ENCODE data around the gene DUSP1. TPM values are rescaled to one million over a fixed set of nuclear protein-coding genes. Genes with fewer than 3 reads are reported as not detected.

Gene DUSP1
- total RNA-seq, 1 donor from 2014 or later, result 91.7 TPM

- TF ChIP-seq, protein P1, sequence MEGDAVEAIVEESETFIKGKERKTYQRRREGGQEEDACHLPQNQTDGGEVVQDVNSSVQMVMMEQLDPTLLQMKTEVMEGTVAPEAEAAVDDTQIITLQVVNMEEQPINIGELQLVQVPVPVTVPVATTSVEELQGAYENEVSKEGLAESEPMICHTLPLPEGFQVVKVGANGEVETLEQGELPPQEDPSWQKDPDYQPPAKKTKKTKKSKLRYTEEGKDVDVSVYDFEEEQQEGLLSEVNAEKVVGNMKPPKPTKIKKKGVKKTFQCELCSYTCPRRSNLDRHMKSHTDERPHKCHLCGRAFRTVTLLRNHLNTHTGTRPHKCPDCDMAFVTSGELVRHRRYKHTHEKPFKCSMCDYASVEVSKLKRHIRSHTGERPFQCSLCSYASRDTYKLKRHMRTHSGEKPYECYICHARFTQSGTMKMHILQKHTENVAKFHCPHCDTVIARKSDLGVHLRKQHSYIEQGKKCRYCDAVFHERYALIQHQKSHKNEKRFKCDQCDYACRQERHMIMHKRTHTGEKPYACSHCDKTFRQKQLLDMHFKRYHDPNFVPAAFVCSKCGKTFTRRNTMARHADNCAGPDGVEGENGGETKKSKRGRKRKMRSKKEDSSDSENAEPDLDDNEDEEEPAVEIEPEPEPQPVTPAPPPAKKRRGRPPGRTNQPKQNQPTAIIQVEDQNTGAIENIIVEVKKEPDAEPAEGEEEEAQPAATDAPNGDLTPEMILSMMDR (IDR thresholded peaks at IDR 0.05; ENCODE audit: partially characterized antibody, unreplicated experiment), result no peak
- H3K9me3 Mint-ChIP-seq (ENCODE audit: unreplicated experiment), result peaks cover 5% of the 10 kb centered on the region
- no peak overlapping the region for H3K4me3 Mint-ChIP-seq (ENCODE audit: unreplicated experiment)
- no peak overlapping the region for H3K27ac Mint-ChIP-seq (ENCODE audit: unreplicated experiment)
- peaks cover 5% of the 10 kb centered on the region for H3K36me3 Mint-ChIP-seq (ENCODE audit: unreplicated experiment)
- no peaks in the 10 kb centered on the region for H3K4me1 Mint-ChIP-seq (ENCODE audit: low read depth, unreplicated experiment)
- peaks cover 3% of the 10 kb centered on the region for H3K27me3 Mint-ChIP-seq (ENCODE audit: unreplicated experiment)
- no peak for DNase-seq
Observed at GRCh38 chr5:172747471-172747870, 23.5 kb downstream of the DUSP1 start.

DNA sequence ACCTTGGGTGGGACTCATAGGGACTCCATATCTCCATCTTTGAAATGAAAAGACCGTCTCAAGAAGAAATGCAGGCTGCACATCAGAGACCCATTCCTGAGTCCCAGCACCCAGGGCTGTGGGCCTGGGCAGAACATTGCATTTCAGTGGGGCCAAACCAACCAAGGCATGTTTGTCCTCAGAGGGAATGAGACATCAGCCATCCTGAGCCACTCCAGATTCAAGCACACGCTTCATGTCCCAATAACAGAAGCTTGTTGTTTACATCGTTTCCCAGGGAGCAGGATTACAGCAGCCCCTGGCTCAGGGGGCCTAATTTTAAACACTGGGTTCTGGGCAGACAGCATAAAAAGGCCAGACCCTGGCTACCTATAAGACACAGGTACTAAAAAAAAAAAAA lies 24.3 kb downstream of the DUSP1 start:
- TF ChIP-seq, protein P1 (IDR thresholded peaks at IDR 0.05; ENCODE audit: partially characterized antibody, unreplicated experiment), result no peak
- Mint-ChIP-seq H3K27ac (ENCODE audit: unreplicated experiment) (no peak overlapping the region), H3K36me3 (ENCODE audit: unreplicated experiment) (peaks cover 5% of the 10 kb centered on the region), H3K27me3 (ENCODE audit: unreplicated experiment) (peaks cover 1% of the 10 kb centered on the region), H3K9me3 (ENCODE audit: unreplicated experiment) (peaks cover 5% of the 10 kb centered on the region), H3K4me1 (ENCODE audit: low read depth, unreplicated experiment) (no peaks in the 10 kb centered on the region), H3K4me3 (ENCODE audit: unreplicated experiment) (no peak overlapping the region)
- DNase-seq, result no peak

DNA sequence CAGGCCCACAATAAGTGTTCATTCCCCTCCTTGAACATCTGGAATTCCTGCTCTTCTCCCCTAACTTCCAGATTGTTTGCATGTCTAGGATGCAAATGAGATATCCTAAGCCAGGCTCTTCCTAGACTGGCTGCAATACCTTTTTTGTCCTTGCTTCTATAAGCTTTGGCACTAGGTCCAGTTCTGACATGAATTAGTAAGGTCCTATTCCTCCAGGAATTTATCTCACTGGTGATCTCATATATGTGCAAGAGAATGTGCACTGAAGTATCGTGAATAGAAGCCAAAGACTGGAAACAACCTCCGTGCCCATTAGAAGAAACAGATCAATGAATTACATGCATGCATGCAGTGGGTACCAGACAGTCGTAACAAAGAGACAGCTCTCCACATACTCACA lies 25.2 kb downstream of the DUSP1 start:
- Mint-ChIP-seq H3K9me3 (ENCODE audit: unreplicated experiment) (peaks cover 5% of the 10 kb centered on the region), H3K27ac (ENCODE audit: unreplicated experiment) (no peak overlapping the region), H3K36me3 (ENCODE audit: unreplicated experiment) (peaks cover 5% of the 10 kb centered on the region), H3K4me3 (ENCODE audit: unreplicated experiment) (no peak overlapping the region), H3K4me1 (ENCODE audit: low read depth, unreplicated experiment) (no peaks in the 10 kb centered on the region), H3K27me3 (ENCODE audit: unreplicated experiment) (peaks cover 2% of the 10 kb centered on the region)
- TF ChIP-seq, protein P1 (IDR thresholded peaks at IDR 0.05; ENCODE audit: partially characterized antibody, unreplicated experiment), result no peak
- DNase-seq, result no peak

DNA sequence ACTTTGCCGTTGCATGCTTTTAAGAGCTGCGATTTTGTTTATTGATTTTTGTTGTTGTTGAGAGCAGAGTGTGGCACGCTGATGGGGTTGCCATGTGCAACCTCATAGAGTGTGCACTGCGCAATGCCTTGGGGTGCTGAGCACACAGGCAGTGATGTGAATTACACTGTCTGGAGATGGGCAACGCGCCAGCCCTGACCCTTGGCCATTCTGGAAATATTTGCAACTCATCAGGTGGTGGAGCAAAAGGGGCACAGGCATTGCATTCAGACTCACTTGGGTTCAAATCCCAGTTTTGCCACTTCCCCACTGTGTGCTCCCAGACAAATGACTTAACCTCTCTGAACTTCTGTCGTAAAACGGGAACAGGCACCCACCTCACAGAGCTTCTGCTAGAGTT lies 25.6 kb downstream of the DUSP1 start:
- peaks cover 2% of the 10 kb centered on the region for H3K27me3 Mint-ChIP-seq (ENCODE audit: unreplicated experiment)
- no peaks in the 10 kb centered on the region for H3K4me1 Mint-ChIP-seq (ENCODE audit: low read depth, unreplicated experiment)
- H3K4me3 Mint-ChIP-seq (ENCODE audit: unreplicated experiment), result no peak overlapping the region
- DNase-seq, result no peak
- peaks cover 5% of the 10 kb centered on the region for H3K36me3 Mint-ChIP-seq (ENCODE audit: unreplicated experiment)
- no peak overlapping the region for H3K27ac Mint-ChIP-seq (ENCODE audit: unreplicated experiment)
- TF ChIP-seq, protein P1 (IDR thresholded peaks at IDR 0.05; ENCODE audit: partially characterized antibody, unreplicated experiment), result no peak
- H3K9me3 Mint-ChIP-seq (ENCODE audit: unreplicated experiment), result peaks cover 4% of the 10 kb centered on the region

- peaks cover 4% of the 10 kb centered on the region for H3K27me3 Mint-ChIP-seq (ENCODE audit: unreplicated experiment)
- no peak for DNase-seq
- TF ChIP-seq, protein P1 (IDR thresholded peaks at IDR 0.05; ENCODE audit: partially characterized antibody, unreplicated experiment), result no peak
- H3K36me3 Mint-ChIP-seq (ENCODE audit: unreplicated experiment), result peaks cover 5% of the 10 kb centered on the region
- H3K4me1 Mint-ChIP-seq (ENCODE audit: low read depth, unreplicated experiment), result no peaks in the 10 kb centered on the region
- H3K4me3 Mint-ChIP-seq (ENCODE audit: unreplicated experiment), result peak overlapping the region; percentile 47
- no peaks in the 10 kb centered on the region for H3K9me3 Mint-ChIP-seq (ENCODE audit: unreplicated experiment)
- no peak overlapping the region for H3K27ac Mint-ChIP-seq (ENCODE audit: unreplicated experiment)
Observed at GRCh38 chr5:172744123-172745104, 26.6 kb downstream of the DUSP1 start.
